Mucosa of rectum (tissue), 2 donors: ENCODE data around the gene TSPAN32.
"Not testable (repeated sequence)": the region's sequence is repeated elsewhere in the genome, so short reads cannot be mapped to it uniquely, and the experiment has no call there.

ENCODE experiments used
- H3K27ac ChIP-seq, 2 donors: one replicate each; pipeline ENCODE4 v1.7.0; 2013; ENCODE audit warnings: inconsistent platforms in 2 of 2, low read depth in 2 of 2, low read length in 2 of 2
- H3K27me3 ChIP-seq, 2 donors: one replicate each; pipeline ENCODE4 v1.7.0; 2013; ENCODE audit warnings: low read length in 2 of 2; ENCODE audit not compliant: control insufficient read depth in 2 of 2, insufficient read depth in 2 of 2
- H3K36me3 ChIP-seq, 2 donors: one replicate each; pipeline ENCODE4 v1.7.0; 2013; ENCODE audit warnings: low read length in 2 of 2; ENCODE audit not compliant: control insufficient read depth in 2 of 2, insufficient read depth in 2 of 2
- H3K4me1 ChIP-seq, 2 donors: one replicate each; pipeline ENCODE4 v1.7.0; 2013; ENCODE audit warnings: low read length in 2 of 2, mild to moderate bottlenecking in 1 of 2; ENCODE audit not compliant: control insufficient read depth in 2 of 2, insufficient read depth in 2 of 2
- H3K4me3 ChIP-seq, 2 donors: one replicate each; pipeline ENCODE4 v1.7.0; 2013; ENCODE audit warnings: low read length in 2 of 2
- H3K9ac ChIP-seq, 2 donors: one replicate each; pipeline ENCODE4 v1.7.0; 2013; ENCODE audit warnings: low read length in 2 of 2, low read depth in 1 of 2, mild to moderate bottlenecking in 1 of 2
- H3K9me3 ChIP-seq, 2 donors: one replicate each; pipeline ENCODE4 v1.7.0; 2013; ENCODE audit warnings: low read length in 2 of 2; ENCODE audit not compliant: control insufficient read depth in 2 of 2
- donor health status: healthy.
- donor health status: Normal muscosa, but diverticular disease.

TSPAN32 gene

DNA sequence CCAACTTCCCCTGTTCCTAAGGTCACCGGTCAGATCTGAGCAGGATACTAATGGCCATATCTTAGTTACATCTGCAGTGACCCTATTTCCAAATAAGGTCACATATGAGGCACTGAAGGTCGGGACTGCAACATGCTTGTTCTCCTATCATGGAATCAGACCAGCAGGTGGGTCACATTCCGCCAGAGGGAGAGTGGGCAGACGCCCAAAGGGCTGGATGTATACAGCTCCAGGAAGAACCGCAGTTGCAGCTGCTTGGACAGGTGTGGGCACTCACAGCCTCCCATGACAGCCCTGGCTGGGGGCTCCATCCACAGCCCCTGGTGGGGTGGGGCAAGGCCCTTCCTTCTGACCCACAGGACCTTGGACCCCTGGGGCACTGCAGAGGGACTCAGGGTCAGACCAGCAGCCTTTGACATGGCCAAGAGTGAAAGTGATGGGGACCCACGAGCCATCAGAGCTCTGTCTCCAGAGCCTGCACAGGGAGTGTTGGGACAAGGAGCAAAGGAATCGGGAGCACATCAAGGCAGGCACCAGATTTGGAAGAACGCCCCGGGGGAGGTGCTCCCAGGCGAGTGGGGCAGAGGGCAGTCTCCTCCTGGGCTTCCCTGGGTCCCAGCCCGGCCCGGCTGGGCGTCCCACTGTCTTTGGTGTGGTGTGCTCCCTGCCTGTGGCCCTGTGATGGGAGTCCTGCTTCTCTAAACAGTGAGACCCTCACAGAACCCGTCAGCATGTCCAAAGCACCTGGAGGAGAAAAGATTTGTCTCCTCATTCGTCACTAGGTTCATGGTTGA, 62.0 kb downstream of the TSPAN32 start:
- Histone ChIP-seq H3K27me3 (no peaks in the 10 kb centered on the region), H3K36me3 (no peaks in the 10 kb centered on the region), H3K9ac (no peak overlapping the region), H3K27ac (no peak overlapping the region), H3K9me3 (no peaks in the 10 kb centered on the region), H3K4me3 (no peak overlapping the region), H3K4me1 (no peaks in the 10 kb centered on the region)

DNA sequence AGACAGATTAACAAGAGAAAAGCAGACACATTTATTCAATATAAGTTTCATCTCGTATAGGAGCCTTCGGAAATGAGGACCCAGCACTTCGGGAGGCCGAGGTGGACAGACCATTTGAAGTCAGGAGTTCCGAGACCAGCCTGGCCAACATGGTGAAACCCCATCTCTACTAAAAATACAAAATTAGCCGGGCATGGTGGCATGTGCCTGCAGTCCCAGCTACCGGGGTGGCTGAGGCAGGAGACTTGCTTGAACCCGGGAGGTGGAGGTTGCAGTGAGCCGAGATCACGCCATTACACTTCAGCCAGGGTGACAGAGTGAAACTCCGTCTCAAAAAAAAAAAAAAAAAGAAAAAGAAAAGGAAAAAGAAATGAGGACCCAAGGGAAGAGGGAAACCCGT, 62.6 kb downstream of the TSPAN32 start:
- not testable (repeated sequence) for H3K9me3 ChIP-seq, H3K4me1 ChIP-seq, H3K36me3 ChIP-seq, H3K4me3 ChIP-seq, H3K9ac ChIP-seq, H3K27ac ChIP-seq, H3K27me3 ChIP-seq

DNA sequence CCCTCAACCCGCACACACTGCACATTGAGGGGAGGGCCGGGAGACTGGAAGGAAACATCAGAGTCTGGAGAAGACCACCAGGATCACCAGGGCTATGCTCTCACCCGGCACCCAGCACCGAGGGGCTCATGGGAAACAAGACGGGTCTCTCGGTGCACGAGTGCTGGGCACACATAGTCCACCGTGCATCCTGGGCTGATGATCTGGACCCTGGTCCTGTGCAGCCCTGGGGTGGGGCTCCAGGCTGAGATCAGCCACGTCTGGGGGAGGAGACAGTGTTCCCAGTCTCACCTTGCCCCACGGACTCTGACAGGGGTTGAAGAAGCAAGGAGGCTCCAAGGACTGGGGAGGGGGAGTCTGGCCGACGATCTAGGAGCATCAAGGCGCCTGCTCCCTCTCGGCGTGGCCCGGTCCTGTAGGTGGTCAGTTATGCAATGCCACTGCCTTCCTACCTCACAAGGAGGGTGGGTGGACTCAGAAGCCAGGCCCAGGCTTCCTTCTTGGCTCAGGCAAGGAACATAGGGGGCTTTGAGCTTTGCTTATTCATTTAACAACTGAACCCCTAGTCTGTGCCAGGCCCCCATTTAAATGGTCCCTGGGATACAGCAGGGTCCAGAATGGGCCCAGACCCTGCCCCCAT, 63.9 kb downstream of the TSPAN32 start:
- Histone ChIP-seq H3K9me3 (no peaks in the 10 kb centered on the region), H3K4me1 (no peaks in the 10 kb centered on the region), H3K9ac (no peak overlapping the region), H3K36me3 (no peaks in the 10 kb centered on the region), H3K27ac (no peak overlapping the region), H3K27me3 (no peaks in the 10 kb centered on the region), H3K4me3 (no peak overlapping the region)

DNA sequence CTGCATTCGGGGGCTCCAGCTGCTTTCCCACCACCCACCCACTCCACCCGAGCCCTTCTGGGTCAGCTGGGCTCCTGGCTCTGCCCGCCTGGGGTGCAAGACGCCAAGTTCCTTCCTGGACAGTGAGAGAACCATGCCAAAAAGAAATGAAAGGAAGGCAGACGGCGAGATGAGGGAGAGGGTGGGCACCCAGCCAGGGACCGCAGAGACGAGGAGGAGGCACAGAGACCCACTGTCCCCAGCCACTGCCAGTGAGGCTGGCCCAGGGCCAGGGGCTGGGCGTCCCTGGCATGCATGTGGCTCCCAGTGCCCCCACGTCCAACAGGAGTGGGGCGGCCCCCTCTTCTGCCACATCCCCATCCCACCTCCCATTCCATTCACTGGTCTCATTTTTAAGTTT, 64.5 kb downstream of the TSPAN32 start:
- Histone ChIP-seq H3K4me3 (no peak overlapping the region), H3K9ac (no peak overlapping the region)

DNA sequence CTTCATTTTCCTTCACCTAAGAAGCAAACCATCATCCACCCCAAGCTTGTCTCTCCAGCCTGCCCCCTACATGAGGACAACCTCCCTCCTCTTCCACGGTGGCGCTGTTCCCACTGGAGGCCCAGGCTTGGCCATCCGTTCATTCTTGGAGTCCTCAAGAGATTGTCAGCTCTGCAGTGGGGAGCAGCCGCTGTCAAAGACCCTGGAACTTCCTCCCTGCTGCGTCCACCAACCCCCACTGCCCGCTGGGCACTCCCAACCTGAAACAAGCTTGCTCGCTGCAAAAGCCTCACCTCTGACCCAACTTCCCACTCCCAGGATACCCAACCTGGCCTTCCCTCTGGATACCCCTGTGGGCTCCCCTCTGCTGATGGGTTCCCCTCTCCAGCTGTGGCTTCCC, 64.9 kb downstream of the TSPAN32 start:
- Histone ChIP-seq H3K9ac (no peak overlapping the region), H3K27me3 (no peaks in the 10 kb centered on the region), H3K9me3 (no peaks in the 10 kb centered on the region), H3K4me1 (no peaks in the 10 kb centered on the region), H3K27ac (no peak overlapping the region), H3K4me3 (no peak overlapping the region), H3K36me3 (no peaks in the 10 kb centered on the region)

More for the DNA sequence above, 64.5 kb downstream of the TSPAN32 start:
- no peaks in the 10 kb centered on the region for H3K4me1 ChIP-seq
- H3K27ac ChIP-seq, result no peak overlapping the region
- no peaks in the 10 kb centered on the region for H3K9me3 ChIP-seq
- no peaks in the 10 kb centered on the region for H3K27me3 ChIP-seq
- no peaks in the 10 kb centered on the region for H3K36me3 ChIP-seq

DNA sequence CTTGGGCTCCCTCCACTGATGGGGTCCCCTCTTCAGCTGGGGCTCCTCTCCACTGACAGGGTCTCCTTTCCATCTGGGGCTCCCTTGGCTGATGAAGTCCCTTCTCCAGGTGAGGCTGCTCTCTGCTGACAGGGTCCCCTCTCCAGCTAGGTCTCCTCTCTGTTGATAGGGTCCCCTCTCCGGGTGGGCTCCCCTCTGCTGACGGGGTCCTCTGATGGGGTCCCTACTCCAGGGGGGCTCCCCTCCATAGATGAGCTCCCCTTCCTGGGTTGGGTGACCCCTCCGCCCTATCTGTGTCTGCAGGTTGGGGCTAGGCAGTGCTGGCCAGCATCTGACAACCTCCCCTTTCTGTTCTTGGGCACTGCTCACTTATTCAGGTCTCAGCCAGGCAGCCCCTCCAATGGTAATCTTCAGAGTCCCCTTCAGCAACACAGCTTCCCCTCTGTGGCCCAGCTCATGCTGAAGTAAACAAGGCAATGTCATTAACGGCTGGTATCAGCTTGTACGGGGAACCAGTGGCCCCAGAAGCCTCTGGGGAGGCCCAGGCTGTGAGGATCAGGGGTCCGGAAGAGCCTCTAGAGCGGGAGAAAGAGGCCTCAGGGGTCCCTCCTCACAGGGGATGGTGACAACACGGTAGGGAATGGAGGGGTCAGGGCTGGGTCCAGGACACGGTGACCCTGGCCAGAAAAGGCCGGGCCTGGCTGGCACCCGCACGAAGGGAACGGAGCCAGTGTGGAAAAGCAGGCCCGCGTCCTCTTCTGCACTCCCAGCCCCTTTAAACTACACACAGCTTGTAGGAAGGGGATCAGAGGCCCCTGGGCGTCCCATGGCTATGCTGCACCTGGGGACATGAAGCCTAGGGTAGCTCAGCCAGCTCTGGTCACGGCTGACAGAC, 65.7 kb downstream of the TSPAN32 start:
- no peak overlapping the region for H3K4me3 ChIP-seq
- H3K36me3 ChIP-seq, result no peaks in the 10 kb centered on the region
- no peaks in the 10 kb centered on the region for H3K4me1 ChIP-seq
- no peak overlapping the region for H3K9ac ChIP-seq
- H3K9me3 ChIP-seq, result no peaks in the 10 kb centered on the region
- no peaks in the 10 kb centered on the region for H3K27me3 ChIP-seq
- no peak overlapping the region for H3K27ac ChIP-seq
